Glutamatergic neuron (in vitro differentiated cells): ENCODE measurements around the gene KCNE1. TPM values are rescaled to one million over a fixed set of nuclear protein-coding genes. Genes with fewer than 3 reads are reported as not detected.

Source experiments
- DNase-seq: peaks from one replicate; pipeline ENCODE4 v3.0.0; 2022
- H3K27ac Mint-ChIP-seq: one replicate; pipeline ENCODE4 v1.8.0; 2020; ENCODE audit warnings: mild to moderate bottlenecking, mixed read lengths, inconsistent platforms; ENCODE audit not compliant: unreplicated experiment
- H3K27me3 Mint-ChIP-seq: one replicate; pipeline ENCODE4 v1.8.0; 2020; ENCODE audit warnings: mild to moderate bottlenecking, moderate library complexity, mixed read lengths, inconsistent platforms; ENCODE audit not compliant: unreplicated experiment
- H3K36me3 Mint-ChIP-seq: one replicate; pipeline ENCODE4 v1.8.0; 2020; ENCODE audit warnings: mild to moderate bottlenecking, mixed read lengths, inconsistent platforms; ENCODE audit not compliant: unreplicated experiment
- H3K4me1 Mint-ChIP-seq: one replicate; pipeline ENCODE4 v1.8.0; 2020; ENCODE audit warnings: mild to moderate bottlenecking, low read depth, mixed read lengths, inconsistent platforms; ENCODE audit not compliant: unreplicated experiment
- H3K4me3 Mint-ChIP-seq: one replicate; pipeline ENCODE4 v1.8.0; 2020; ENCODE audit warnings: mild to moderate bottlenecking, mixed read lengths, inconsistent platforms; ENCODE audit not compliant: unreplicated experiment
- H3K9me3 Mint-ChIP-seq: one replicate; pipeline ENCODE4 v1.8.0; 2020; ENCODE audit warnings: mild to moderate bottlenecking, moderate library complexity, mixed read lengths, inconsistent platforms; ENCODE audit not compliant: unreplicated experiment
- total RNA-seq: library from RNA; stranded (reverse); fragmentation: NEBNext Ultra II Directional; extraction: Animal tissue kit (Norgen Biotek cat#: 25700); gene quantifications from one replicate; pipeline ENCODE4 v1.2.1, GENCODE V29; 2021; ENCODE audit not compliant: unreplicated experiment
- TF ChIP-seq, protein P1 (sequence below): fragments of 200-600 bp; sonication (generic); IDR thresholded peaks from one replicate; pipeline ENCODE4 v1.5.0; 2021; ENCODE audit not compliant: partially characterized antibody, unreplicated experiment

Gene KCNE1
- total RNA-seq, 1 donor from 2014 or later, result 1.6 TPM

DNA sequence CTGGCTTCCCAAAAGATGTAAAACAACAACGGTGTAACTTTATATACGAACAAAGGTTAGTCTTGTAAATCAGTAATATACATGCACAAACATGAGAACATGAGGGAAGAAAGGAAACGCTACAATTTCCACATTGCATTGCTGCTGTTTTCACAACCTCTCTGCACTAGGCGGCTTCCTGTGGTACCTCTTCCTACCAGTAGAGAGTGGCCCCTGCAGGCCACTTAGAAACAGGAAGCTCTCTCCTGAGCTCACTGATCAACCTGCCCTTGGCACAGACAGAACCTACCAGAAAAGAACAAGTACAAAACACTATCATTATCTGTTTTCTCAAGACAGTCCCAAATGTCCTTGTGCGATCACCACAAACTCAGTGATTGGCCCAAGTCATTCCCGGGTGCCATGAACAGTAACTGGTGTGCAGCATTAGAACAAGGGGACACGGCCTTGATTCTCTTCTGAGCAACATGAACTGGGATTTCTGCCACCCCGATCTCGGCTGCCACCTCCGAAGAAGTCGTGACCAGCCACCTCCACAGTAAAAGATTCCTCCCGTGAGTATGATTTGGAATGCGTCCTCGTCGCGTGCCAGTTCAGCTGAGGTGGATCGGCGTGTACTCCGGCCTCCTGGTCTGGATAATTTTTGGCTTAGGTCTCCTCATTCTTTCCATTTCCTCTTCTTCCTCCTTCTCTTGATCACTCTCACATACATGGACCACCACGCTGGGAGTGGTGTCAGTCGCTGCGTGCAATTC, 5.7 kb upstream of the KCNE1 start:
- H3K27ac Mint-ChIP-seq, result no peak overlapping the region
- no peaks in the 10 kb centered on the region for H3K4me1 Mint-ChIP-seq
- no peaks in the 10 kb centered on the region for H3K9me3 Mint-ChIP-seq

DNA sequence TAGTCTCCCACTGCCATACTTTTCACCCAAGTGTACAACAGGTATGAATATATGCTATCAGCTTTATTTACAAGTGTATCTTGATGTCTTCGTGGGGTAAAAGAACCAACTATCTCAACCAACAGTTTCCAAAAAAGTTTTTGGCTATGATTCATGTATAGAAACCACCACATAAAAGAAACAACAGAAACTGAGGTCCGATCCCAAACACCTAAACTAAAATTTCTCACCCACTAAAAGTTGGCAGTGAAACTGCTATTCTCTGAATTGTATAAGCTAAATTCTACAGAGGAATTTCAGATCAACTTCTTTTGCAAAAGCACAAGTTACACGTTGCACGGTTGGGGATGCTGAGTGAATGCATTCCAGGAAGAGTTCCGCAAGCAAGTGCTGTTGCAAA, 5.0 kb upstream of the KCNE1 start:
- no peak for DNase-seq

More for the DNA sequence above, 5.7 kb upstream of the KCNE1 start:
- no peak for DNase-seq
- Mint-ChIP-seq H3K4me3 (no peak overlapping the region), H3K36me3 (peaks cover 5% of the 10 kb centered on the region), H3K27me3 (peaks cover 2% of the 10 kb centered on the region)
- TF ChIP-seq, protein P1, sequence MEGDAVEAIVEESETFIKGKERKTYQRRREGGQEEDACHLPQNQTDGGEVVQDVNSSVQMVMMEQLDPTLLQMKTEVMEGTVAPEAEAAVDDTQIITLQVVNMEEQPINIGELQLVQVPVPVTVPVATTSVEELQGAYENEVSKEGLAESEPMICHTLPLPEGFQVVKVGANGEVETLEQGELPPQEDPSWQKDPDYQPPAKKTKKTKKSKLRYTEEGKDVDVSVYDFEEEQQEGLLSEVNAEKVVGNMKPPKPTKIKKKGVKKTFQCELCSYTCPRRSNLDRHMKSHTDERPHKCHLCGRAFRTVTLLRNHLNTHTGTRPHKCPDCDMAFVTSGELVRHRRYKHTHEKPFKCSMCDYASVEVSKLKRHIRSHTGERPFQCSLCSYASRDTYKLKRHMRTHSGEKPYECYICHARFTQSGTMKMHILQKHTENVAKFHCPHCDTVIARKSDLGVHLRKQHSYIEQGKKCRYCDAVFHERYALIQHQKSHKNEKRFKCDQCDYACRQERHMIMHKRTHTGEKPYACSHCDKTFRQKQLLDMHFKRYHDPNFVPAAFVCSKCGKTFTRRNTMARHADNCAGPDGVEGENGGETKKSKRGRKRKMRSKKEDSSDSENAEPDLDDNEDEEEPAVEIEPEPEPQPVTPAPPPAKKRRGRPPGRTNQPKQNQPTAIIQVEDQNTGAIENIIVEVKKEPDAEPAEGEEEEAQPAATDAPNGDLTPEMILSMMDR, result no peak

DNA sequence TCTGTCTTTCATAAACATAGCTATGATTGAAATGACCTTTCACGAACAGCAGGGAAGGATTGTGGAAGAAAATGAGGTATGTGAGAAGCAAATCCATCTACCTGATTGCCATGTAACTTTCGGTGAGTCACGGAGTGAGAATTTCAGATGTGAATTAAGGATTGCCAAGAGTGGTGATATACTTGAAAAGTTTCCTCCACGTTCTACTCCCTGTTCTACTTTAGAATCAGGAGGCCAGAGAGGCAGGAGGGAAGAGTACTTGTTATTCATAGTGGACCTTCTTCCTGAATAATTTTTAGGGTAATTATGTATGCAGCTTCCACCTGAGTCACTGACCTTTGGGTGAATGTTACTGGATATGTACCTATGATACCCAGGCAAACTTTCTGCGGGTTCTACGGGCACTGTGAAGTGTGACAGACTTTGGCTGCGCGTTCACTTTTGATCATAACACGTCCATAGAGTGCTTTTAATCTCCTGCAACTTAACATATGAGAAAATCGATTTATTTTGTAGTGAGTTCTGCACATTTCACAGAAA, 2.6 kb upstream of the KCNE1 start:
- Mint-ChIP-seq H3K36me3 (peaks cover 5% of the 10 kb centered on the region), H3K9me3 (no peaks in the 10 kb centered on the region), H3K27ac (no peak overlapping the region), H3K4me3 (no peak overlapping the region), H3K27me3 (peaks cover 6% of the 10 kb centered on the region), H3K4me1 (no peaks in the 10 kb centered on the region)
- TF ChIP-seq, protein P1, result no peak
- DNase-seq, result no peak

More for the DNA sequence above, 5.0 kb upstream of the KCNE1 start:
- TF ChIP-seq, protein P1, result no peak
- H3K27ac Mint-ChIP-seq, result no peak overlapping the region
- peaks cover 5% of the 10 kb centered on the region for H3K36me3 Mint-ChIP-seq
- no peak overlapping the region for H3K4me3 Mint-ChIP-seq
- no peaks in the 10 kb centered on the region for H3K4me1 Mint-ChIP-seq
- H3K27me3 Mint-ChIP-seq, result peaks cover 2% of the 10 kb centered on the region
- no peaks in the 10 kb centered on the region for H3K9me3 Mint-ChIP-seq

DNA sequence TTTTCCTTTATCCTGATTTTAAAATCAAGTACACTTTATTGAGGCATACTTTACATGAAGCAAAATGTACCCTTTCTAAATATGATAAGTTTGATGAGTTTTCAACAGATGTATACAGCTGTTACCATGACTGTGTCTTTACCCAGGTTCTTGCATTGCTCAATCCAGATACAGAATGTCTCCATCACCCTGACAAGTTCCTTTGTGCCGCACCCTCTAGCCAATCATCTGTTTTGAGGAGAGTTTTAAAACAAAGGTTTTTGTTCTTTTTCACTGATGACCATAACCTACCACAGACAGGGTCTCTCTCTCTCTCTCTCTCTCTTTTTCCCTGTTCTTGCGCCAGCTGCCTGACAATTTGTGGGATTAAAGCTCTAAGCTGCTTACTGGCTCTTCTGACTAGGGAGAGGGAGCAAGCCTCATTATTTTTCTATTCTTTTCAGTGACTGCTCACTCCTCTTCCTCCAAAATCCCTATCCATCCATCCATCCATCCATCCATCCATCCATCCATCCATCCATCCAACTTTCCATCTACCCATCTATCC, 1.2 kb upstream of the KCNE1 start:
- Mint-ChIP-seq H3K36me3 (peaks cover 4% of the 10 kb centered on the region), H3K4me1 (no peaks in the 10 kb centered on the region), H3K4me3 (no peak overlapping the region), H3K27me3 (peaks cover 4% of the 10 kb centered on the region), H3K27ac (no peak overlapping the region), H3K9me3 (no peaks in the 10 kb centered on the region)
- TF ChIP-seq, protein P1, result no peak
- no peak for DNase-seq

DNA sequence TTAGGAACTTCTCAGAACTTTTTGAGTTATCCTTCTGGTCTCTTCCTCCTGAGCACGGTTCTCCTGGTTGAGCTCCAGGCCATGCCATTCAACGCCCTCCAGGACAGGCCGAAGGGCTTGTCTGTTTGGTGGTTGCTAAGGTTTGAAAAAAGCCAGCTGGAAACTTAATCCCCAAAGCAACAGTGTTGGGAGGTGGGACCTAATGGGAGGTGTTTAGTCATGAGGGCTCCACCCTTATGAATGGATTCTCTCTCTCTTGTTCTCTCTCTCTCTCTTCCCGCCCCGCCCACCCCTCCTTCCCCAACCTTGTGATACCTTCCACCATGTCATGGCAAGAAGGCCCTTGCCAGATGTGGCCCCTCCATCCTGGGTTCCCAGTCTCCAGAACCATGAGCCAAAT, 829 bp downstream of the KCNE1 start:
- H3K4me1 Mint-ChIP-seq, result no peaks in the 10 kb centered on the region
- peaks cover 4% of the 10 kb centered on the region for H3K27me3 Mint-ChIP-seq
- no peak overlapping the region for H3K4me3 Mint-ChIP-seq
- H3K9me3 Mint-ChIP-seq, result no peaks in the 10 kb centered on the region
- no peak for DNase-seq
- H3K36me3 Mint-ChIP-seq, result no peaks in the 10 kb centered on the region
- no peak overlapping the region for H3K27ac Mint-ChIP-seq
- TF ChIP-seq, protein P1, result no peak
